Measurements from ENCODE around the gene ZC3H14.

DNA sequence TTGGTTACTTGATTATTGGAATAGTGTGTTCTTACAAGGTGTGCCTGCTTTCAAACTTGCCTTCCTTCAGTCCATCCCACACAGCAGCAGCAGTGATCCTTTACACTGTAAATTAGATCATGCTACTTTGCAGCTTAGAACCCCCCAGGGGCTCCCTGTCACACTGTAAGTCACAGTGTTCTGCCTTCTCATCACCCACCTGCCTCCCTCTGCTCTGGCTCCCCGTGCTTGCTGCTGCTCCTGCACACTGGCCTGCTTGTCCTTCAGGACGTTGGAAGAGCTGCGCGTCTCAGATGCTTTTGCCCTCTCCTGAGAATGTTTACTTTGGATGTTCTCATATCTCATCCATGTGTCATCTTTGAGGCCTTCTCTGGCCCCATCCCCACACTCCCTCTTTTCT lies 27.3 kb downstream of the ZC3H14 start:
- TF ChIP-seq CTCF (IDR thresholded peaks at IDR 0.05) (no peak), POLR2A (IDR thresholded peaks at IDR 0.05) (no peak)
